T1000 (cell line): ENCODE data around the gene NKX6-2.

ENCODE experiments used
- DNase-seq: peaks from one replicate; lab custom pipeline; 2025; ENCODE audit warnings: mixed read lengths; lab: John Stamatoyannopoulos, UW

Gene NKX6-2

GRCh38 chr10:132737390-132738048 is 48.4 kb downstream of the NKX6-2 start:
- no peak for DNase-seq

- no peak for DNase-seq
These were observed 50.0 kb downstream of the NKX6-2 start for GRCh38 chr10:132735923-132736391.

GRCh38 chr10:132735341-132735775 is 50.6 kb downstream of the NKX6-2 start:
- no peak for DNase-seq

- no peak for DNase-seq
These were observed 52.0 kb downstream of the NKX6-2 start for GRCh38 chr10:132733926-132734325.
